Neural cell (in vitro differentiated cells): Measurements from ENCODE around the gene DEAF1. TPM values are rescaled to one million over a fixed set of nuclear protein-coding genes. Genes with fewer than 3 reads are reported as not detected.

Experiments
- H2AFZ ChIP-seq: fragments of 200-600, 300-800 bp; sonication (generic), shearing (Covaris generic); 2 replicates; pipeline ENCODE4 v1.6.0; 2014; ENCODE audit warnings: low read depth, mild to moderate bottlenecking, antibody characterized with exemption, low read length, moderate library complexity
- H3F3A ChIP-seq: fragments of 200-600 bp; shearing (Covaris generic); 2 replicates; pipeline ENCODE4 v1.6.1; 2016; ENCODE audit warnings: mild to moderate bottlenecking, moderate library complexity, mixed read lengths, antibody characterized with exemption, low read length; ENCODE audit not compliant: insufficient read depth, poor library complexity, severe bottlenecking
- H3K27ac ChIP-seq: fragments of 200-600, 300-800 bp; sonication (generic), shearing (Covaris generic); 2 replicates; pipeline ENCODE4 v1.5.1; 2014; ENCODE audit warnings: mild to moderate bottlenecking, low read length, moderate library complexity
- H3K27me3 ChIP-seq: fragments of 300-800, 200-600 bp; sonication (generic), shearing (Covaris generic); 2 replicates; pipeline ENCODE4 v1.6.0; 2014; ENCODE audit warnings: mild to moderate bottlenecking, low read depth, low read length, moderate library complexity; ENCODE audit not compliant: insufficient read depth
- H3K36me3 ChIP-seq: fragments of 300-800, 200-600 bp; sonication (generic), shearing (Covaris generic); 2 replicates; pipeline ENCODE4 v1.5.1; 2014; ENCODE audit warnings: mild to moderate bottlenecking, antibody characterized with exemption, low read length, moderate library complexity; ENCODE audit not compliant: insufficient read depth
- H3K4me2 ChIP-seq: fragments of 300-800, 200-600 bp; sonication (generic), shearing (Covaris generic); 2 replicates; pipeline ENCODE4 v1.6.0; 2014; ENCODE audit warnings: mild to moderate bottlenecking, low read length
- H3K4me3 ChIP-seq: fragments of 300-800, 200-600 bp; sonication (generic), shearing (Covaris generic); 2 replicates; pipeline ENCODE4 v1.5.1; 2014; ENCODE audit warnings: mild to moderate bottlenecking, low read length, moderate library complexity
- H3K79me2 ChIP-seq: fragments of 200-600 bp; shearing (Covaris generic); replicated peaks from 2 replicates; pipeline ENCODE4 v1.6.0; 2014; ENCODE audit warnings: mild to moderate bottlenecking, low read length, moderate library complexity; ENCODE audit not compliant: insufficient read depth
- H3K9ac ChIP-seq: fragments of 300-800, 200-600 bp; sonication (generic), shearing (Covaris generic); 2 replicates; pipeline ENCODE4 v1.6.1; 2016; ENCODE audit warnings: mild to moderate bottlenecking, low read length, mixed read lengths
- H3K9me2 ChIP-seq: fragments of 200-600 bp; shearing (Covaris generic); 2 replicates; pipeline ENCODE4 v1.6.1; 2016; ENCODE audit warnings: mild to moderate bottlenecking, low read length, mixed read lengths; ENCODE audit not compliant: insufficient read depth
- H3K9me3 ChIP-seq: fragments of 200-600, 300-800 bp; sonication (generic), shearing (Covaris generic); 2 replicates; pipeline ENCODE4 v1.6.1; 2016; ENCODE audit warnings: mild to moderate bottlenecking, mixed run types, low read length, moderate library complexity, mixed read lengths
- H4K20me1 ChIP-seq: fragments of 200-600 bp; shearing (Covaris generic); 2 replicates; pipeline ENCODE4 v1.6.1; 2016; ENCODE audit warnings: mild to moderate bottlenecking, mixed run types; ENCODE audit not compliant: insufficient read depth
- CTCF ChIP-seq: fragments of 450-650 bp; IDR thresholded peaks from 2 replicates; pipeline ENCODE4 v1.5.1; 2014; ENCODE audit warnings: antibody characterized with exemption, mild to moderate bottlenecking, moderate library complexity; ENCODE audit not compliant: poor library complexity, severe bottlenecking
- EP300 ChIP-seq: fragments of 450-650 bp; conservative IDR thresholded peaks from 2 replicates; pipeline ENCODE4 v1.6.1; 2014; ENCODE audit warnings: antibody characterized with exemption, mild to moderate bottlenecking, moderate library complexity; ENCODE audit not compliant: poor library complexity, severe bottlenecking
- EZH2 ChIP-seq: fragments of 200-600, 300-800 bp; shearing (Covaris generic), sonication (generic); IDR thresholded peaks from 2 replicates; pipeline ENCODE4 v1.6.1; 2014; ENCODE audit warnings: antibody characterized with exemption, low read length, borderline replicate concordance, mild to moderate bottlenecking; ENCODE audit not compliant: insufficient read depth, poor library complexity, severe bottlenecking
- MXI1 ChIP-seq: fragments of 450-650 bp; conservative IDR thresholded peaks from 2 replicates; pipeline ENCODE4 v1.6.1; 2014; ENCODE audit warnings: antibody characterized with exemption, mild to moderate bottlenecking; ENCODE audit not compliant: poor library complexity, severe bottlenecking
- POLR2AphosphoS5 ChIP-seq: IDR thresholded peaks from 2 replicates; pipeline ENCODE4 v1.6.1; 2012
- RAD21 ChIP-seq: fragments of 450-650 bp; conservative IDR thresholded peaks from 2 replicates; pipeline ENCODE4 v1.6.1; 2014; ENCODE audit warnings: antibody characterized with exemption, mild to moderate bottlenecking, moderate library complexity
- REST ChIP-seq: IDR thresholded peaks from 2 replicates; pipeline ENCODE4 v1.6.1; 2012; ENCODE audit warnings: borderline replicate concordance
- SMC3 ChIP-seq: fragments of 450-650 bp; conservative IDR thresholded peaks from 2 replicates; pipeline ENCODE4 v1.6.1; 2014; ENCODE audit warnings: antibody characterized with exemption, mild to moderate bottlenecking, moderate library complexity; ENCODE audit not compliant: poor library complexity
- TAF1 ChIP-seq: IDR thresholded peaks from 2 replicates; pipeline ENCODE4 v1.6.1; 2012; ENCODE audit warnings: low read depth
- polyA plus RNA-seq: library from polyadenylated mRNA; depleted of rRNA; stranded (reverse); fragments of >200 nt; gene quantifications from 2 replicates; pipeline ENCODE4 v1.2.3, GENCODE V29; 2014

DEAF1 gene
- polyA plus RNA-seq, 1 donor from 2014 or later, result 87.6 TPM

DNA sequence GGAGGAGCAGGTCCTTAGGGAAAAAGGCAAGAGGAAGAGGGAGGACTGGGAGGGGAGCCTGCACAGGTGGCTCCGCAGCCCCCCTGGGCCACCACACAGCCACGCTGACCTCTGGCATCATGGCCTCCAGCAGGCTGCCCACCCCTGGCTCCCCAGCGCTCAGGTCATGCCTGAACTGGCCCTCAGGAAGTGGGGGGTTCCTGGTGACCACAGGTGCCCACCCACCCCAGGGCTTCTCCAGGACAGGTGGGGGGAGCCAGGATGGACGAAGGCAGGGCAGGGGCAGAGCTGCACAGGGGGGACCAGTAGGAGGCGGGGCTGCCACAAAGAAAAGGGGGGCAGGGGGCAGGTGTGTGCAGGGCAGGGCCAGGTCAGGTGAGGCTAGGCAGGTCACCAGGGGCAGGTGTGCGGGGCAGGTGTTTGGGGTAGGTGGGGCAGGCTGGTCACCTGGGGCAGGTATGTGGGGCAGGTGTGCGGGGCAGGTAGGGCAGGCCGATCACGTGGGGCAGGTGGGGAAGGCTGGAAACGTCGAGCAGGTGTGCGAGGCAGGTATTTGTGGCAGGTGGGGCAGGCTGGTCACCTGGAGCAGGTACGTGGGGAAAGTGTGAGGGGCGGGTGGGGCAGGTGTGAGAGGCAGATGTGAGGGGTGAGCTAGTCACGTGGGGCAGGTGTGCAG is 997 bp downstream of the DEAF1 start:
- Histone ChIP-seq H3K4me3 (peak overlapping the region; percentile 85), H3K4me2 (peak overlapping the region; percentile 48), H3K27me3 (no peaks in the 10 kb centered on the region), H3K27ac (no peak overlapping the region), H3K9ac (peak overlapping the region; percentile 96), H4K20me1 (no peaks in the 10 kb centered on the region), H3F3A (no peaks in the 10 kb centered on the region), H3K9me3 (no peaks in the 10 kb centered on the region), H2AFZ (no peak overlapping the region), H3K9me2 (no peaks in the 10 kb centered on the region), H3K36me3 (no peaks in the 10 kb centered on the region), H3K79me2 (peaks cover 23% of the 10 kb centered on the region)
- TF ChIP-seq MXI1 (no peak), EZH2 (no peak), POLR2AphosphoS5 (no peak), REST (no peak), CTCF (no peak), TAF1 (no peak)

- TF ChIP-seq CTCF (no peak), EZH2 (no peak), REST (no peak), TAF1 (no peak), POLR2AphosphoS5 (no peak), EP300 (no peak), MXI1 (no peak), SMC3 (no peak), RAD21 (no peak)
- H3F3A ChIP-seq, result no peaks in the 10 kb centered on the region
- no peaks in the 10 kb centered on the region for H3K9me2 ChIP-seq
- peak overlapping the region; percentile 85 for H3K4me3 ChIP-seq
- H3K9ac ChIP-seq, result peak overlapping the region; percentile 96
- no peak overlapping the region for H2AFZ ChIP-seq
- no peak overlapping the region for H3K27ac ChIP-seq
- peak overlapping the region; percentile 48 for H3K4me2 ChIP-seq
- H3K79me2 ChIP-seq, result peaks cover 23% of the 10 kb centered on the region
- no peaks in the 10 kb centered on the region for H3K27me3 ChIP-seq
- no peaks in the 10 kb centered on the region for H4K20me1 ChIP-seq
- H3K36me3 ChIP-seq, result no peaks in the 10 kb centered on the region
- no peaks in the 10 kb centered on the region for H3K9me3 ChIP-seq
Observed at GRCh38 chr11:693415-693831, 1.6 kb downstream of the DEAF1 start.
